H4 (cell line): Measurements from ENCODE around the gene XIAP. TPM values are rescaled to one million over a fixed set of nuclear protein-coding genes. Genes with fewer than 3 reads are reported as not detected.

ENCODE experiments used
- DNase-seq: peaks from one replicate; pipeline ENCODE4 v3.0.0-alpha.2; 2015; ENCODE audit warnings: low spot score
- total RNA-seq: library from RNA; depleted of rRNA; stranded (reverse); fragments of >200 nt; shearing (Covaris generic); gene quantifications from 2 replicates; pipeline ENCODE4 v1.2.3, GENCODE V29; 2014; rRNA removed

The XIAP gene
- total RNA-seq, 1 experiment from 2014 or later: 18.6 TPM

DNA sequence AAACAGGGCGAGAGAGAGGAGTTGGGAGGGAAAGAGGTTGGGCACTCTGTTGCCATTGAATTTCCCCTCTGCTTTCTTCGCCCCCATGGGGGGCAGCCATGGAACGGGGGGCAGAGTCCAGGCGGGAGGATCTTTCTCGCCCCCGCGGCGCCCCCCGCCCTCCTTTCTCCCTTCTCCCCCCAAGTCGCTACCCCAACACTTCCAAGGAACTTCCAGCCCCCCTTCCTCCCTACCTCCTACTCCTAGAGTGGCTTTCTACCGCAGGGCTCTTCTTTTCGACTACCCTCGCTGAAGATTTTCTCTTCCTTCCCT, 101.1 kb downstream of the XIAP start:
- no peak for DNase-seq

- peak; percentile 88 for DNase-seq
Measured at GRCh38 chrX:123961268-123962005, 101.6 kb downstream of the XIAP start, which contains the start of gene STAG2. STAG2 (plus strand) TSS chrX:123961706; CDS start chrX:124022628, 60,922 bp downstream.

DNA sequence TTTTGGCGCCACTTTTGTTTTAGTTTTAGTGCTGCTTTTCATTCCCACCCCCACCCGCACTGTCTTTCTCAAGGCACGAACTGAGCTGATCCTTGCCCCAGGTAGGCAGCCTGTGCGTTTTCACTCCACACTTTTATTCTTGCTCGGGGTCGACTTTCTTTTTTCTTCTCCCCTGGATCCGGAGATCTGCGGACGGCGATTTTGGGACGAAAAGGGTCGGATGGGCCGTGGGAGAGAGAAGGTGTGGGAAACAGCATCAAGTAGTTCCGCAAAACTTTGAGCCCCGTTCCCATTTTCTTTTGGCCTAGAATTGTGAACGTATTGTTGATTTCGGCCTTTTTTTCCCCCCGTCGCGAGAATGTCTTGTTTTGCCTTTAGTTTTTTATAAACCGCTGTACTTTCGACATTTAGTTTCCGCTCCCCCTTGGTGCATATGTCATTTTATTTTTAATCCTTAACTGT, 102.2 kb downstream of the XIAP start:
- DNase-seq: peak; percentile 25

- peak; percentile 95 for DNase-seq
Measured at GRCh38 chrX:123962794-123963373, 103.0 kb downstream of the XIAP start.

Other genes with a start within 250 kb of the XIAP start
- gene THOC2, start 127.0 kb upstream of the XIAP start, total RNA-seq: 37.7 and 39.6 TPM in 2 replicates
- gene STAG2, start 101.7 kb downstream of the XIAP start, total RNA-seq: 2.8 and 2.9 TPM in 2 replicates